ENCODE data around the gene PLSCR2. TPM values are rescaled to one million over a fixed set of nuclear protein-coding genes. Genes with fewer than 3 reads are reported as not detected.

Gene PLSCR2
- total RNA-seq, 2 donors from 2014 or later, result not detected

- Mint-ChIP-seq H3K9me3 (peaks cover 3% of the 10 kb centered on the region), H3K27ac (no peak overlapping the region), H3K4me3 (no peak overlapping the region), H3K36me3 (no peaks in the 10 kb centered on the region), H3K27me3 (peaks cover 0 to 6% of the 10 kb centered on the region in 2 donors), H3K4me1 (ENCODE audit: low read depth in 2 of 2) (no peaks in the 10 kb centered on the region)
- ATAC-seq (no peak), DNase-seq (ENCODE audit: low spot score) (no peak)
These were observed 84.6 kb downstream of the PLSCR2 start for GRCh38 chr3:146384786-146385185.

Other genes starting within 250 kb of the PLSCR2 start
- gene PLSCR4, start 218.5 kb downstream of the PLSCR2 start, total RNA-seq, result not detected
- 10 to 100 TPM; 40.7 to 80.2 TPM for gene PLSCR1, start 75.0 kb upstream of the PLSCR2 start, total RNA-seq
- not detected for gene PLSCR5, start 135.8 kb upstream of the PLSCR2 start, total RNA-seq